NCI-H2107 treated with DMSO at 0.1 percent for 48 hours (cell line): ENCODE data around the gene TGM5.
A peak's percentile ranks its signal among the peaks of the same experiment; 100 is the strongest.
"Not testable (repeated sequence)": the region's sequence is repeated elsewhere in the genome, so short reads cannot be mapped to it uniquely, and the experiment has no call there.

Experiments
- DNase-seq: peaks from one replicate; lab custom pipeline; 2025; ENCODE audit not compliant: unreplicated experiment; lab: John Stamatoyannopoulos, UW

Gene TGM5

DNA sequence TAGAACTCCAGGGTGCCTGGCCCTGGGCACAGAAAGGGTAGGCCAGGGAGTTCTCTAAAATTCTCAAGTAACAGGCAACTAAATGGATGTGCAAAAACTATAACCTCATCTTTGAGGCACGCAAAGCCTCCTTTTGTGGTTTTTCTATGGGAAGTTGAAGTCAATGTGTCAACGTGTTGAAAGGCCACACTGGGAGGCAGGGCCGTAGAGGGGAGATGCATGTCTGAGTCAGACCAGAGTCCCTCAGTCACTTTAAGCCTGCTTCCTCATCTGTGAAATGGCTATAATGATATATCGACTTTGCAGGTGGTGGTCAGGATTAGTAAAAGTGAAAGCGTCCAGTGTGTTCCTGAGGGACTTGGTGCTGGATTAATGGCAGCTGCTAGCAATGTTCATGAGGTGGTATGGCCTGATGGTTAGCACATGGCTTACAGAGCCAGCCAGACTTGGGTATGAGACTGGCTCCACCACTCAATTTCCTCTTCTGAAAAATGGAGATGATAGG, 17.0 kb downstream of the TGM5 start:
- DNase-seq, result no peak

DNA sequence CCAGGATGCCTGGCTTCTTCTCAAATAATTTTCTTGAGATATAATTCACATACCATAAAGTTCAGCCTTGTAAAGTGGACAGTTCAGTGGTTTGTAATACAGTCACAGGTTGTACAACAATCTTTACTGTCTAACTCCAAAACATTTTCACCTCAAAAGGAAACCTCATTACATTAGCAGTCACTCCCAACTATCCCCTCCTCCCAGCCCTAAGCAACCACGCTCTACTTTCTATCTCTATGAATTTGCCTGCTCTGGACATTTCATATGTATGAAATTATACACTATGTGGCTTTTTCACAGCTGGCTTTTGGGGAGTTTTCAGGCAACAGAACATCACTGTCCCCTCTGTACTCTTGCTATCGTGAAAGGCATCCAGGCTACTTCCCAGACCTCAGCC, 17.5 kb downstream of the TGM5 start:
- DNase-seq, result no peak

DNA sequence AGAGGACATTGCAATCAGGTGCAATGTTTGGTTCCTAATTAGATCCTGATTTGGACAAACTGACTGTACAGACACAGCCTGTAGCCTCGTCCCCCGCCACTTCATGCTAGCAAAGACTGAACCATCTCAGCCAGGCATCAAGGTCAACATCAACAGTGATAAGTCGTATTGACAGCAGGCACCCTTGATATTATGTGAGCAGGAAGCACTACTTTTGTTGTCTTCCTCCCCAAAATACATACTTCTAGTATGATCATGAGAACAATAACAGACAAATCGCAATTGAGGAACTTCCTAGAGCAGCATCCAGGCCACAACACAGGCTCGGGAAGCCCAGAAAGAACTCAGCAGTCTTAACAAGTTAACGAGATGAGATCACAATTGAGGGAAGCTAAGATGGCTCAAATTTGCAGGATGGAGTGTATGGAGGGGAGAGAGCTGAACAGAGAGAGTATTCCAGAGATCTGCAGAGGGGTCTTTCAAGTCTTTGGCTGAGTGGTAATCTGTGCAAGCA, 20.4 kb downstream of the TGM5 start:
- DNase-seq, result no peak

DNA sequence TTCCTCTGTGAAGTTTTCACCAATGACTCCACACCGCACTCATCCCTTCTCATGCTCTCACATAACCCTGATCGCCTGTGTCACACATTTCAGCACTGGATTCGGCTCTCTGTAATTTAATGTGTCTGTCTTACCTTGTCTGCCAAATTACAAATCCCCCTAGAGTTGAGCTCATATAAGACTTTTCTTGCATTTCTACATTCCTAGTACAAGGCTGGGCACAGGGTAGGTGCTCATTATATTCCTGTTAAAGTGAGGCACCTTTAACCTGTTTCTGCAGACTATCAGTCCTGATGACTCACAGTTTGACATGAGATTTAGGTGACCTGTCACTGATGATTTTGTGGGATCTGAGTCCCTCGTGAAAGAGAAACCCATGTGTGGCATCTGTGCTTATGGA, 22.6 kb downstream of the TGM5 start:
- DNase-seq, result no peak

DNA sequence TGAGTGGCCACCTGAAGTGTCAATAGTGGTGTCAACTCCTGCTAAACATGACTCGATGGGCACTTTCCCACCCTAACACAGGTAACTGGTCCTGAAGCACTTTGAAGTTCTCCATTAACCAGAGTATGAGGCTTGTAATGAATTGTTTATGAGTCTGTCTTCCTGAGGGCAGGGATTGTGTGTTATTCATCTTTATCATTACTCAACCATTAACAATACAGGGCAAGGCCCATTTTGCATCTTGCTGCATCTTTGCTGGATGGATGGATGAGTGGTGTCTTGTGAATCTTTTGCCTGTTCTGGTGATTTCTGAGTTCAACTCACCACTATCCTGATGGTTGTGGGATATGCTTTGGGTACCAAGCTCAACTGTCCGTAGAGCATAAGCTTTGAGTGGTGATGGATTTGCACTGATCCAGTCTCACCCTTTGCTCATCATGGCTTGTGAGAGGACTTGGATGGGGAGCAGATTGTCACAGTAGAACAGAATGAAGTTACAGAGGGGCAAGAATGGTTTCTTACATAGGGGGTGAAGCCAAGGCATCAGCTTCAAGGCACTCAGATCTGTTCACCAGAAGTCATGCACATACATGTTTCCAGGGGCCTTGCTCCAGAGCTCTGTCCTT, 23.6 kb downstream of the TGM5 start:
- no peak for DNase-seq

DNA sequence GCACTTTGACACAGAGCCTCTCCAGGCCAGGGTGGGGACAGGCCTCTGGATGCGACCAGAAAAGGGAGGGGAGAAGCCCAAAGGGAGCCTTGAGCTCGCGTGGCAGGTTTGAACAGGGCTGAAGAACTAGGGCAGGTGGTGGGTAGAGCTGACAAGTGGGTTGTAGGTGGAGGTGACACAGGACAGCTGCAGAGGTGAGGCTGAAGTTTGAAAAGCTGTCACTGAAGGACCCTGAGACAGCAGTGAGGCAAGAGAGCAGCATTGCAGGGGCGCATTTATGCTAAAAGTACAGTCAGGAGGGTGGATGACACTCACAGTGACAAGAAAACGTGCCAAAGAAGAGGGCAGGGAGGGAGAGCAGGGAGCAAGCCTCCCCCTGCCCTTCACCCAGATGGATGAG, 24.1 kb downstream of the TGM5 start:
- no peak for DNase-seq

DNA sequence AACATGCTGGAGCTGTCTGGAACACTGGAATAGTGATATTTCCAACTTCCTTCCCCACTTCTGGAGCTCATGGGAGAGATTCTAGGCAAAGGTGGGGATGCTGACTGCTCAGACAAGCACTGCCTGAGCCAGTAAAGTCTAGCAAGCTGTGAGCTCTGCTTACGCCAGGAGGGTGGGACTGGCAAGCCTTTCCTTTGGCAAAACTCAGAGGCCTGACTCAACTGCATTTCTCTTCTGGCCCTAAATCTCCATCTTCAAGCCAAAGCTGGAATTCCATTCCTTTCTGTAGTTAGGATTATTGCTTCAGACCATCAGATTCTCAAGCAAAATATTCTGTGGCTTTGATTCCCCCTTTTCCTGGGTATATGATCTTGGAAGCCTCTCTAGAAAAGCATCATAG, 25.6 kb downstream of the TGM5 start:
- no peak for DNase-seq

DNA sequence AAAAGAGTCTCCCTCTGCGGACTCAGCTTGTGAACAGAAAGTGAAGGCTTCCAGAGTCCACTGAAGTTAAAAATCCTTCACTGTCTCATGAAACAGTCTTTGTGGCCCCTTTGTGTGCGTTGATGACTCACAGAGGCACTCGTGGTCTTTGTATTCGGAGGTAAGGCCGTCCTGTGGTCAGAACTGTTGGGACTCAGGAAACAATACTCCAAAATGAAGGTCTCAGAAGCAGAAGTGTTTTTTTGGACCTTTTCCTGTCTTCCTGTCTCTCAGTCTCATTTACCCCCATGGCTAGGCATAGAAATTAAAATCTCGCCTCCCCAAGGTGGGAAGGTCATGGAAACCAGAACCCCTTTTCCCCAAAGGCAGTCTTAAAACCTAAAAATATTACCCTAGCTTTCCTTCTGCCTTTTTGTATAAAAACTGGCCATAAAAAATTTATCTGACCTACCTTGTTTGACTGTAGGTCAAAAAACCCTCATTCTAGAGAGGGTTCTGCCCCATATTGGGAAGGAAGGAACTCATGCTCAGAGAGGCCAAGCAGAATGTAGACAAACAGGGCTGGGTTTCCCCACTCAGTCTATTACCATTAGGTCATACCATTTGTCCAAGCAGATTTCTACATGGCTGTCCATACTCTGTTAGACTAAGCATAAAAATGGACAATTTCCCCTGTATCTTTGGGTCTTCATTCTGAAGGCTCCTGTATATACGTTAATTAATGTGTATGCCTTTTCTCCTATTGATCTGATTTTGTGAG, 26.8 kb downstream of the TGM5 start:
- no peak for DNase-seq

DNA sequence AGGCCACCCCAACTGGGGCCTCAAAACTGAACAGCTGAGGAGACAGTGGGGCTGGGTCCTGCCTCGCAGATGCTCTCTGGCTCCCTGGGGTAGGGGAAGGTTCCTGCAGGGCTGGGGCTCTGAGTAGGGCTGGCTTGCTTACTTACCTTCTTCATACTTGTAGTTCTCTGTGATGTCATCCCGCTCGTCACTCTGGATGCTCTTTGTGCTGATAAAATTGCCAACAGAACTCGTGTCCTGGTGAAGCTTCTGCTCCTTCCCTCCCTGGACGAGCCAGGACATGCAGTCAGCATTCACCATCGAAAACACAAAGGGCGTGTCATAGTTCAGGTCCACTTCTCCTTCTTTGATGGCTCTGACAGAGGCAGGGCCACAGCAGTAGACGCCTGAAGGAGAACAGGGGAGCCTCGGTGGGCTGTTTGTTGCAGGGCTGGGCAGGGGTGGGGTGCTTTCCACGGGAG, 28.0 kb downstream of the TGM5 start:
- DNase-seq, result no peak

DNA sequence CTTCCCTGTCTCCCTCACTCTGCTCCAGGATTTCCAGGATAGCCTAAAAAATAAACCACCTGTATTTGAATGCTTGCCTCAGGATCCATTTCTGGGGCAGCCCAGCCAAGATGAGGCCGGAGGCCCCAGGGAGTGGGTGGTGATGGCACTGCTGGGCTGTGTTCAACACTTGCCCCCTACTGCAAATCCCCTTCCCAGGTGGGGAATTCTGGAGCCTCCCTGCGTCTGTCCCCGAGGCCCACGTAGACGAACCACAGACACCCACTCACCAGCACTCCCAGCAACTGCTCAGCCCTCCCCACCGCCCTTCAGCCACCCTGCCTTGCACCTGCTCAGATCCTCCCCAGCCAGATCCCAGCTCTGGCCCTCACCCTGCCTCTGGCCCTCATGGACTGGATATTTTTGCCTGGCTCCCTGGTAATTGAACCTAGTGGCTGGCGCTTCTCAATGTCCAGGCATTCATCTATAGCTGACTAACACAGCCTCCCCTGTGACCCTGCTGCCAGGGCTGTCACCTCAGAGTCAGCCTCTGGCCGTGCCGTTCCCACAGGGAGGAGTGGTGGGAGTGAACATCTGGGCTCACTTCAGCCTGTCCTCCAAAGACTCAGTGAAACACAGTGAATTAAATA, 28.8 kb downstream of the TGM5 start:
- no peak for DNase-seq

DNA sequence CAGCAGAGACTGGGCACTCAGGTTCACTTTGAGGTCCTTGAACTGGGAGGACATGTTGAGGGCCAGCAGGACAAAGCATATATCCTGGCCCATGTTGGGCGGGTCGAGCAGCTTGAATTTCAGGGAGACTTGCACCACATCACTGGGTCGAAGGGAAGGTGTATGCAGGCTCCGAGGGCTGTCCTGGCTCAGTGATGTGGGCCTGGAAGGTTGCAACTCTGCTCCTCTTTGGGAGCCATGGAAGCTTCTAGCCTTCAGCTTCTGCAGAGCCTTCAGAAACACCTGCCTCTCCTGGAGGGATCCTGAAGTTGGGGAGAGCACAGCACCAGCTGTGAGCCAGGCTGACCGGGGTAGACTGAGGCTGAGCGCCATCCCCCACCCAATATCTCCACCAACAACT, 31.2 kb downstream of the TGM5 start:
- no peak for DNase-seq

DNA sequence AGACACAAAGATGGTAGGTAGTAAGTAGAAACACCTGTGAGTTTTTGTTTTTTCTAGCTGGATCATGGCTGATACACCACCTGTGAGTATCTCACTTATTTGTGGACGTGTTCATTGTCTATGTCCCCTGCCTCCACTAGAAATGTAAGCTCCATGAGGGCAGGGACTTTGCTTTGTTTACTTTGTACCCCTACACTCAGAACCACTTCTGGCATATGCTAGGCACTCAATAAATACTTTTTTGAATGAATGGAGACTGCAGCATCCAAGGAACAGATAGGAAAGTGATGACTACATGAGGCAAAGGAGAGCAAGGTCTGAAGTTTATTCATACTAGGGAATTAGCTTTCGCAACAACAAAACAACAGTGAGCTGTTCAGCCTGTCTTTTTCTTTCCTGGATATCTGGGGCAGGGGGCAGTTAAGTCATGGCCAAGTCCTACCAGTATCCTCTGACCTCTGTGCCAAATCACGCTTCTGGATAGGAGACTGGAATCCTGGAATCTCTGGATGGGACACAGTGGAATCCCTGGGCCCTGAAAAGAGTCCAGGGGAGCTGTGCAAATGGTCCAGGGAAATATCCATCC, 34.3 kb downstream of the TGM5 start:
- DNase-seq, result no peak

DNA sequence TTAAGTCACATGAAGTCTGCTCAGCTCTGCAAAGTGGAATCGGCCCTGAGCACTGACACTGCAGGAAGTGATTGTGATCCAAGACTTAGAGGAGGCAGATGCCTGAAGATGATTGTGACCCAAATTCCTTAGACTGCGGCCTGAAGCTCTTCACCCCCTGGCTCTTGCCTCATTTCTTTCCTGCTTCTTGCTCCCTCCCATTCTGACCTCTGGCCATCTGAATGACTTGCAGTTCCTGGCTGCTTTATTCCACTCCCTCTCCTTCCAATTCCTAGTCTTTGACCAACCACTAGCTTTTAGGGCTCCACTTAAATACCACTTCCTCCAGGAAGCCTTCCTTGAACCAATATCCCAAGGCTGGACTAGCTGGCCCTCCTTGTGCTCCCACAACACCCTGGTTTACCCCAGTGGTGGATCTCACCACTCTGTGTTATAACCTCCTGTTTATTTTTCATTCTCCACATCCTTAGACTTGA, 36.0 kb downstream of the TGM5 start:
- DNase-seq, result no peak

DNA sequence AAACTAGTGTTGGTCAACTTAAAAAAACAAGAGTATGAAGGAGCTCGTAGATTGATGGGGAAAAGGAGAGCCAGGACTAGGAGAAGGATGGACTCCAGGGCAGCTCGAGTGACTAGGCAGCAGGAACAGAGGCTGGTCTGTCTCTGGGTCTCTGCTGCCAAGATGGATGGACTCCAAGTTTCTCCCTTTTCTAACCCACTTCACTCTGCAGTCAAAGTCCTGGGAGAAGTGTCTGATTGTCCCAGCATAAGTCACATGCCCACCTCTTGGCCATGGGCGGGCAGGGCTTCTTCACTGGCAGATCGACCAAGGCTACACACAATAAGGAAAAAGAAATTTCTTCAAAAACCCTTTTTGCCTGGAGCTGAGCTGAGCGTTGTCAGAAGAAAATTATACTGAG, 36.8 kb downstream of the TGM5 start:
- no peak for DNase-seq

DNA sequence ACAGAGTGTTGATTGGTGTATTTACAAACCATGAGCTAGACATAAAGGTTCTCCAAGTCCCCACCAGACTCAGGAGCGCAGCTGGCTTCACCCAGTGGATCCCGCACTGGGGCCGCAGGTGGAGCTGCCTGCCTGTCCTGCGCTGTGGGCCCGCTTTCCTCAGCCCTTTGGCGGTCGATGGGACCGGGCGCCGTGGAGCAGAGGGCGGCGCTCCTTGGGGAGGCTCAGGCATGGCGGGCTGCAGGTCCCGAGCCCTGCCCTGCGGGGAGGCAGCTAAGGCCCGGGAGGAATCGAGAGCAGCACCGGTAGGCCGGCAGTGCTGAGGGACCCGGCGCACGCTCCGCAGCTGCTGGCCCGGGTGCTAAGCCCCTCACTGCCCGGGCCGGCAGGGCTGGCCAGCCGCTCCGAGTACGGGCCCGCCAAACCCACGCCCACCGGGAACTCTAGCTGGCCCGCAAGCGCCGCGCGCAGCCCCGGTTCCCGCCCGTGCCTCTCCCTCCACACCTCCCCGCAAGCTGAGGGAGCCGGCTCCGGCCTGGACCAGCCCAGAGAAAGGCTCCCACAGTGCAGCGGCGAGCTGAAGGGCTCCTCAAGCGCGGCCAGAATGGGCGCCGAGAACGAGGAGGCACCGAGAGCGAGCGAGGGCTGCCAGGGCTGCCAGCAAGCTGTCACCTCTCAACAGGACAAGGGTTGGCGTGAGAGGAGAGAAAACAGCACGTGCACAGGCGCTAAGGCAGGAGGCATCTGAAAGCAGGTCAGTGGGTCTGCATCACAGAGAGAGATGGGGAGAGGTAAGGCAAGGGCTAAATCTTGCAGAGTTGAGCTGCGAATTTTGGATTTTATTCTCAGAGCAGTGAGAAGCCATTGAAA, 40.1 kb downstream of the TGM5 start:
- no peak for DNase-seq

DNA sequence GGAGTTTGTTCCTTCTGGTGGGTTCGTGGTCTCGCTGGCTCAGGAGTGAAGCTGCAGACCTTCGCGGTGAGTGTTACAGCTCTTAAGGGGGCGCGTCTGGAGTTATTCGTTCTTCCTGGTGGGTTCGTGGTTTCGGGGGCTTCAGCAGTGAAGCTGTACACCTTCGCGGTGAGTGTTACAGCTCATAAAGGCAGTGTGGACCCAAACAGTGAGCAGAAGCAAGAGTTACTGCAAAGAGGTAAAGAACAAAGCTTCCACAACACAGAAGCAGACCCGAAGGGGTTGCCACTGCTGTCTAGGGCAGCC, 40.8 kb downstream of the TGM5 start:
- DNase-seq, result not testable (repeated sequence)

DNA sequence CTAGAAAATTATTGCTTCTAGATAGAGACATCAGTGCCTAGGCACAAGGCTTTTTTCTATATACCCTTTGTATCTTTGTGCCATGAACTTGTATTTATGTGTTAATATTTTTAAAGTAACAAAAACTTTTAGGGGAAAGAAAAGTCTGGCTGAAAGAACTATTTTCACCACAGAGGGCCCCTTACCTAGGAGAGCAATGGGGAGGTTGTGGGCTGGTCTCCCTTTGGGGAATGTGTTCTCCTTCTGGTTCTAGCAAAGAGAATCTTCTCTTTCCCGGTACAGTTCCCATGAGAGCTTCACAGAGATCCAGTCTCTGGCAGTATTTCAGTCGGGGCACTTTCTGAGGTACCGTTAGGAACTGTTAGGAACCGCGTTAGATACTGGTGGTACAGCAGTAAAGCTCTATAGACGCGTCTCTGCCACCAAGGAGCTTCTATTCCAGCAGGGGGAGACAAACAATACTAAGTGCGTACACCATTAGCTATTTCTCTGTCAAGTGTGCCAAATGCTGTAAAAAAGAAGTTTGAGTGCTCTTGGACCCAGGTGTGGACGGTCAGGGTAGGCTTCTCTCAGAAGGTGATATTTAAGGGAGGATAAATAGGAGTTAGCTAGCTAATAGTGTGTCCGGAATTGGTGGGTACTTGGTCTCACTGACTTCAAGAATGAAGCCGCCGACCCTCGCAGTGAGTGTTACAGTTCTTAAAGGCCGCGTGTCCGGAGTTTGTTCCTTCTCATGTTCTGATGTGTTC, 41.4 kb downstream of the TGM5 start:
- peak; percentile 42 for DNase-seq

DNA sequence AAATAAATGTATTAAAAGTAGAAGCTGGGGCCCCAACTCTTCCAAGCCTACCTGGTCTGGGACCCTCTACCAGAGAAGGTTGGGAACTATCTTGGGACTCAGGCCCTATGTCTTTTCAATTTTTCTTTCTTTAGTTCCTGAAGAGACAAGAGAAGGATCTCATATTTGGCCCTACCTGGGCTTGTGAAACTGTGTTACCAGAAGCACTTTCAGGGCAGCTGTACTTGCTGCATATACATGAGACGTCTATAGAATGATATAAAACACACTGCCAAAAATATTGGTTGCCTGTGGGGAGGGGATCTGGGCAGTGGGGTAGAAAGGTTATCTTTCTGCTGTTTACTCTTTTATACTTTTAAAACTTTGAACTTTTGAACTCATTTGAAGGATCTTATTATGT, 45.3 kb downstream of the TGM5 start:
- no peak for DNase-seq

DNA sequence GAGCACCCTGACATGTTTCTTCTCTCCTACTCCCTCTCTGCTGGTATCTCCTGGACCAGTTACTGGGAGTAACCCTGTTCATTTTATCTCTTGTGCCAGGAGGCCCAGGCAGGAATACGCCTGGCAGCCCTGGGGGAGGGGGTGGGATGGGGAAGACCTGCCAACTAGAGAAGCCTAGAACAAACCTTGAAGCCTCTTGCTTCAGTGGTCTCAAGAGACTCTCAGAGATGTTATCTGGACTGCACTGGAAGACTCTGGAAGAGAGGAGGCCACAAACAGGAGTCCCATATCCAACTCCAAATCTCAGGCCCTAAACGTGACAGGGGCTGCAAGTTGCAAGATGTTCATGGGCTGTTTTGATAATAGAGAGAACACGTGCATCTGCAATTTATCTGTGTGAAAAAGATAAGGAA, 45.7 kb downstream of the TGM5 start, which contains the start of gene EPB42:
Gene EPB42, minus strand, starts transcription at position 28 of the 413 bp plus-strand sequence. CDS start 193 bp downstream, outside the sequence.
- DNase-seq, result no peak
